ENCODE data around the gene PTPRH. TPM values are rescaled to one million over a fixed set of nuclear protein-coding genes. Genes with fewer than 3 reads are reported as not detected.
"Not testable (repeated sequence)": the region's sequence is repeated elsewhere in the genome, so short reads cannot be mapped to it uniquely, and the experiment has no call there.

PTPRH gene
- polyA plus RNA-seq, 1 experiment = 1.3 TPM

DNA sequence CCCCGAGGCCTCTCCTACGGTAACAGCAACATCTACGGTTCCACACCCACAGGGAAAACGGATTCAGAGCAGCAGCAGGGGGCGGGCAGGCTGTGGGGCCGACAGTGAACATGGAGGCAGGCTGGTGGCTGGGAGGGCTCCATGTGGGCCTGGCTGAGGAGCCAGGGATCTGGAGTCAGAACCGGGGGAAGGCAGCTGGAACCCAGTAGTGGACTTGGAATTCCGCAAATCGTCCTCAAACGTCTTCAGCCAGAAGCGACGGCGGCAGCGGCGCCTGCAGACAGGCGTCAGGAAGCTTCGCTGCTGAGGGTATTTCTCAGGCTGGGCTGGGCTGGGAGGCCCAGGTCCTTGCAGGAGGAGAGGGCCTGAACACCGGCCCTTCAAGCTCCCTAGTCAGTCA is 17.5 kb upstream of the PTPRH start:
- CTCF ChIA-PET = no interaction called here

DNA sequence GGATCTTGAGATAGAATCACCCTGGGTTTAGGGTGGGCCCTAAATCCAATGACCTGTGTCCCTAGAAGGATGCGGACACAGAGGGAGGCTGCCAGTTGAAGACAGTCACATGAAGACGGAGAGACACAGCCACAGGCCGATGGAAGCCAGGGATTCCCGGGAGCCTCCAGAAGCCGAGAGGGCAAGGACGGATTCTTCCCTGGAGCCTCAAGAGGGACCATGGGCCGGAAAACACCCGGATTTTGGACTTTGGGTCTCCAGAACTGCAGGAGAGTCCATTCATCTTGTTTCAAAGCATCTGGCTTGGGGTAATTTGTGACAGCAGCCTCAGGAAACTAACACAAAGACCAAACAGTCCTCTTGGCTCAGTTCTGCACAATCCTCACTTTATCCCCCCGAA is 17.0 kb upstream of the PTPRH start:
- Histone ChIP-seq H3K27me3 (ENCODE audit: control insufficient read depth, insufficient read depth, low read length) (no peaks in the 10 kb centered on the region), H3K4me3 (ENCODE audit: low read depth, low read length) (no peak overlapping the region), H3K9me3 (ENCODE audit: control insufficient read depth, insufficient read depth, low read length) (no peaks in the 10 kb centered on the region), H3K27ac (ENCODE audit: low read depth, low read length) (no peak overlapping the region)
- TF ChIP-seq, protein P1, sequence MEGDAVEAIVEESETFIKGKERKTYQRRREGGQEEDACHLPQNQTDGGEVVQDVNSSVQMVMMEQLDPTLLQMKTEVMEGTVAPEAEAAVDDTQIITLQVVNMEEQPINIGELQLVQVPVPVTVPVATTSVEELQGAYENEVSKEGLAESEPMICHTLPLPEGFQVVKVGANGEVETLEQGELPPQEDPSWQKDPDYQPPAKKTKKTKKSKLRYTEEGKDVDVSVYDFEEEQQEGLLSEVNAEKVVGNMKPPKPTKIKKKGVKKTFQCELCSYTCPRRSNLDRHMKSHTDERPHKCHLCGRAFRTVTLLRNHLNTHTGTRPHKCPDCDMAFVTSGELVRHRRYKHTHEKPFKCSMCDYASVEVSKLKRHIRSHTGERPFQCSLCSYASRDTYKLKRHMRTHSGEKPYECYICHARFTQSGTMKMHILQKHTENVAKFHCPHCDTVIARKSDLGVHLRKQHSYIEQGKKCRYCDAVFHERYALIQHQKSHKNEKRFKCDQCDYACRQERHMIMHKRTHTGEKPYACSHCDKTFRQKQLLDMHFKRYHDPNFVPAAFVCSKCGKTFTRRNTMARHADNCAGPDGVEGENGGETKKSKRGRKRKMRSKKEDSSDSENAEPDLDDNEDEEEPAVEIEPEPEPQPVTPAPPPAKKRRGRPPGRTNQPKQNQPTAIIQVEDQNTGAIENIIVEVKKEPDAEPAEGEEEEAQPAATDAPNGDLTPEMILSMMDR (IDR thresholded peaks at IDR 0.05; ENCODE audit: low read depth, low read length) = no peak
- ChIA-PET CTCF (no interaction called here), POLR2A (no interaction called here)
- DNase-seq (ENCODE audit: low read depth, low spot score) = no peak

More for the DNA sequence above, 17.5 kb upstream of the PTPRH start:
- no peak overlapping the region for H3K4me3 ChIP-seq (ENCODE audit: low read depth, low read length)
- POLR2A ChIA-PET = no interaction called here
- no peaks in the 10 kb centered on the region for H3K9me3 ChIP-seq (ENCODE audit: control insufficient read depth, insufficient read depth, low read length)
- DNase-seq (ENCODE audit: low read depth, low spot score) = no peak
- TF ChIP-seq, protein P1 (IDR thresholded peaks at IDR 0.05; ENCODE audit: low read depth, low read length) = no peak
- no peaks in the 10 kb centered on the region for H3K27me3 ChIP-seq (ENCODE audit: control insufficient read depth, insufficient read depth, low read length)
- no peak overlapping the region for H3K27ac ChIP-seq (ENCODE audit: low read depth, low read length)

DNA sequence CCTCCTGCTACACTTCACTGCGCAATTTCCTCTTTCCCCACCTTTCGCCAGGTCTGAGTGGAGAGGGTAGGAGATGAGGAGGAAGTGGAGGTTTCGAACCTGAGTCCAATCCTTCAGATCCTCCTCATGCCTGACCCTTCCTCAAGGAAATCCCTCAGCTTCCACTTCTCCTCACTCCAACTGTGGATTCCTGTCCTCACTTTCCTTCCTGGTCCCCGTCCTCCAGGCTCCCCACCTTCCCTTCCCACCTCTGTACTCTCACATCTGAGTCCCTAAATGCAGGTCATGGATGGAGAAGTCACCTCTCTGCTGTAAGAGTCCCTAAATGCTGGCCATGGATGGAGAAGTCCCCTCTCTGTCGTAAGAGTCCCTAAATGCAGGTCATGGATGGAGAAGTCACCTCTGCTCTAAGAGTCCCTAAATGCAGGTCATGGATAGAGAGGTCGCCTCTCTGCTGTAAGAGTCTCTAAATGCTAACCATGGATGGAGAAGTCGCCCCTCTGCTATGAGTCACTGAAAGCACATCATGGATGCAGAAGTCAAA is 16.2 kb upstream of the PTPRH start:
- POLR2A ChIA-PET = no interaction called here
- DNase-seq (ENCODE audit: low read depth, low spot score) = no peak
- H3K4me3 ChIP-seq (ENCODE audit: low read depth, low read length) = no peak overlapping the region
- peaks cover 4% of the 10 kb centered on the region for H3K9me3 ChIP-seq (ENCODE audit: control insufficient read depth, insufficient read depth, low read length)
- TF ChIP-seq, protein P1 (IDR thresholded peaks at IDR 0.05; ENCODE audit: low read depth, low read length) = no peak
- CTCF ChIA-PET = no interaction called here
- no peak overlapping the region for H3K27ac ChIP-seq (ENCODE audit: low read depth, low read length)
- no peaks in the 10 kb centered on the region for H3K27me3 ChIP-seq (ENCODE audit: control insufficient read depth, insufficient read depth, low read length)

DNA sequence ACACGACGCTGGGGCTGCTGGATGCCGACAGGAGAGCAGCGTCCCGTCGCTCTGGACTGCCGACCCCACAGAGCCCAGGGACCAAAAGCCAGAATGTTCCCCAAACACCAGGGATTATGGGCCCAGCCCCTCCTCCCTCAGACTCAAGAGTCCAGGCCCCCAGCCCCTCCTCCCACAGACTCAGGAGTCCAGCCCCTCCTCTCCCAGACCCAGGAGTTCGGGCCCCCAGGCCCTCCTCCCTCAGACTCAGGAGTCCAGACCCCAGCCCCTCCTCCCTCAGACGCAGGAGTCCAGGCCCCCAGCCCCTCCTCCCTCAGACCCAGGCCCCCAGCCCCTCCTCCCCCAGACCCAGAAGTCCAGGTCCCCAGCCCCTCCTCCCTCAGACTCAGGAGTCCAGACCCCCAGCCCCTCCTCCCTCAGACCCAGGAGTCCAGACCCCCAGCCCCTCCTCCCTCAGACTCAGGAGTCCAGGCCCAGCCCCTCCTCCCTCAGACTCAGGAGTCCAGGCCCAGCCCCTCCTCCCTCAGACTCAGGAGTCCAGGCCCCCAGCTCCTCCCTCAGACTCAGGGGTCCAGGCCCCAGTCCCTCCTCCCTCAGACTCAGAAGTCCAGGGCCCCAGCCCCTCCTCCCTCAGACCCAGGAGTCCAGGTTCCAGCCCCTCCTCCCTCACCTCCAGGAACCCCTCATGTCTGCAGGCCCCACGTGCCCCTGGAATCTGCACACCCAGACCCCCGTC is 15.5 kb upstream of the PTPRH start:
- POLR2A ChIA-PET; H3K27ac ChIP-seq (ENCODE audit: low read depth, low read length); CTCF ChIA-PET; DNase-seq (ENCODE audit: low read depth, low spot score); H3K4me3 ChIP-seq (ENCODE audit: low read depth, low read length); H3K9me3 ChIP-seq (ENCODE audit: control insufficient read depth, insufficient read depth, low read length); H3K27me3 ChIP-seq (ENCODE audit: control insufficient read depth, insufficient read depth, low read length): not testable (repeated sequence)

DNA sequence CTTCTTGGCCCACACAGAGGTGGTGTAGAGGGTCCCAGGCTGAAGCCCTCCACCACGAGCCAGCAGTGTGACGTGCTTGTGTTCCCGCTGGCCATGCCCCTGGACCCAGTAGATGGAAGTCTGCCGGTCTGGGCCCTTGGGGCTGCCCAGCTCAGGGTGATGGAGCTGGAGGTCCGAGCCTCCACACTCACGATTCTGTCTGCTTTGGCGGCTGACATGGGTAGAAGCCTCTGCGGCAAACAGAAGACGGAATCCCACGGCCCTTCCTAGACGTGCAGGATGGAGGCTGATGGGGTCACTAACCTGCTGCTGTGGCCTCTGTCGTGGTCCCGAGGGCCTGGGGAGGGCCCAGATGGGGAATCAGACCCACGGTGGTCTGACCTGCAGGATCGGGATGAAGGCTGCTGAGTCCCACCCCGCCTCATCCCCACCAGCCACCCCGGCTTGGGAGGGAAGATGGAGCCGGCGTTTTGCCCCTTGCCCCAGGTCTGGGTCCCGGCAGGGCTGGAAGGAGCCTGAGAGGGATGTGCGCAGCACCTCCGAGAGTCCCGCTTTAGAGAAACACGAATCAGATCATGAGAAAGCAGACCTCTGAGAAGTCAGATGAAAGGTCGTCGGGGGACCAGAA is 14.9 kb upstream of the PTPRH start:
- TF ChIP-seq, protein P1 (IDR thresholded peaks at IDR 0.05; ENCODE audit: low read depth, low read length) = no peak
- Histone ChIP-seq H3K4me3 (ENCODE audit: low read depth, low read length) (no peak overlapping the region), H3K9me3 (ENCODE audit: control insufficient read depth, insufficient read depth, low read length) (peaks cover 7% of the 10 kb centered on the region), H3K27ac (ENCODE audit: low read depth, low read length) (no peak overlapping the region), H3K27me3 (ENCODE audit: control insufficient read depth, insufficient read depth, low read length) (no peaks in the 10 kb centered on the region)
- DNase-seq (ENCODE audit: low read depth, low spot score) = no peak
- CTCF ChIA-PET = no interaction called here
- POLR2A ChIA-PET = no interaction called here
